GM12878 (cell line): ENCODE data around the gene PPP1R18. TPM values are rescaled to one million over a fixed set of nuclear protein-coding genes. Genes with fewer than 3 reads are reported as not detected.

Source experiments
- BACH1 ChIP-seq: fragments of 450-650 bp; IDR thresholded peaks from 2 replicates; pipeline ENCODE4 v1.6.1; 2017; ENCODE audit warnings: mild to moderate bottlenecking, borderline replicate concordance
- CREB1 ChIP-seq: IDR thresholded peaks from 2 replicates; pipeline ENCODE4 v1.6.1; 2012; ENCODE audit warnings: low read depth, mild to moderate bottlenecking, inconsistent platforms
- ELK1 ChIP-seq: IDR thresholded peaks from 2 replicates; pipeline ENCODE4 v1.6.1; 2012; ENCODE audit warnings: low read depth, low read length, improper control_type of control experiment
- HCFC1 ChIP-seq: fragments of 150-350 bp; IDR thresholded peaks from 2 replicates; pipeline ENCODE4 v1.6.1; 2014; ENCODE audit warnings: low read length
- MTA3 ChIP-seq: IDR thresholded peaks from 2 replicates; pipeline ENCODE4 v1.6.1; 2012; ENCODE audit warnings: low read length, inconsistent platforms, borderline replicate concordance
- PAX8 ChIP-seq: fragments of 450-650 bp; IDR thresholded peaks from 2 replicates; pipeline ENCODE4 v1.6.1; 2017; ENCODE audit warnings: mild to moderate bottlenecking, moderate library complexity
- PBX3 ChIP-seq: IDR thresholded peaks from 2 replicates; pipeline ENCODE4 v1.6.1; 2011; ENCODE audit warnings: mild to moderate bottlenecking, low read depth, low read length, moderate library complexity; ENCODE audit not compliant: insufficient replicate concordance
- RELA ChIP-seq: fragments of 450-650 bp; IDR thresholded peaks from 2 replicates; pipeline ENCODE4 v1.8.0; 2014; ENCODE audit warnings: borderline replicate concordance; ENCODE audit not compliant: partially characterized antibody
- RUNX3 ChIP-seq: IDR thresholded peaks from 2 replicates; pipeline ENCODE4 v1.6.1; 2012; ENCODE audit warnings: low read length, inconsistent platforms
- SPI1 ChIP-seq: IDR thresholded peaks from 2 replicates; pipeline ENCODE4 v1.6.1; 2011; ENCODE audit warnings: low read depth, mild to moderate bottlenecking, low read length, moderate library complexity, borderline replicate concordance; ENCODE audit not compliant: insufficient read depth
- SUPT20H ChIP-seq: IDR thresholded peaks from 2 replicates; pipeline ENCODE4 v1.6.1; 2011; ENCODE audit warnings: low read depth, mild to moderate bottlenecking, low read length, moderate library complexity, borderline replicate concordance; ENCODE audit not compliant: control insufficient read depth
- USF1 ChIP-seq: IDR thresholded peaks from 2 replicates; pipeline ENCODE4 v1.6.1; 2011; ENCODE audit warnings: borderline replicate concordance, low read depth, mild to moderate bottlenecking, moderate library complexity, mixed read lengths, low read length; ENCODE audit not compliant: insufficient read depth; ENCODE audit errors: extremely low read length
- WRNIP1 ChIP-seq: IDR thresholded peaks from 2 replicates; pipeline ENCODE4 v1.6.1; 2011; ENCODE audit warnings: low read depth, low read length, improper control_type of control experiment, borderline replicate concordance
- ZNF687 ChIP-seq: fragments of 450-650 bp; IDR thresholded peaks from 2 replicates; pipeline ENCODE4 v1.6.1; 2017; ENCODE audit warnings: mild to moderate bottlenecking, moderate library complexity
- polyA plus RNA-seq, 11 experiments: library from polyadenylated mRNA; depleted of rRNA in 4 of 11; unstranded in 6 of 11; stranded (reverse) in 5 of 11; fragments of >200 nt; fragmentation: Nextera tagmentation in 4 of 11; fragmentation: Illumina TruSeq in 1 of 11; extraction: Ambion mirVana in 4 of 11; extraction: Trizol in 1 of 11; gene quantifications; 1 replicate in 1 of 11; 2 replicates in 10 of 11; pipeline versions ENCODE4 v1.2.1 to v1.2.3, GENCODE V29; 2011 to 2016; ENCODE audit warnings: inconsistent platforms in 2 of 11, missing spikeins in 2 of 11, low read depth in 1 of 11
- total RNA-seq, 4 experiments: library from RNA; depleted of rRNA in 3 of 4; stranded (reverse); fragments of >200 nt in 3 of 4; fragmentation: Illumina TruSeq in 1 of 4; extraction: Trizol in 1 of 4; gene quantifications; 2 replicates each; pipeline versions ENCODE4 v1.2.1 to v1.2.3, GENCODE V29; 2013 to 2021
- TF ChIP-seq, protein P1 (sequence below): fragments of 450-650 bp; formaldehyde crosslinking; IDR thresholded peaks from 2 replicates; pipeline ENCODE4 v1.5.0; 2022; ENCODE audit warnings: mild to moderate bottlenecking, missing genetic modification characterization

Gene PPP1R18
- total and polyA plus RNA-seq, 10 of the 15 experiments (the other 5 are each of a cell fraction or from before 2014, with no cell fraction given), result 21.0 to 119 (median 52.6) TPM

- no peak for TF ChIP-seq ZNF687
- TF ChIP-seq CREB1, result no peak
- TF ChIP-seq PBX3, result no peak
- TF ChIP-seq USF1, result no peak
- TF ChIP-seq RUNX3, result no peak
- no peak for TF ChIP-seq HCFC1
- TF ChIP-seq WRNIP1, result no peak
- TF ChIP-seq, protein P1, sequence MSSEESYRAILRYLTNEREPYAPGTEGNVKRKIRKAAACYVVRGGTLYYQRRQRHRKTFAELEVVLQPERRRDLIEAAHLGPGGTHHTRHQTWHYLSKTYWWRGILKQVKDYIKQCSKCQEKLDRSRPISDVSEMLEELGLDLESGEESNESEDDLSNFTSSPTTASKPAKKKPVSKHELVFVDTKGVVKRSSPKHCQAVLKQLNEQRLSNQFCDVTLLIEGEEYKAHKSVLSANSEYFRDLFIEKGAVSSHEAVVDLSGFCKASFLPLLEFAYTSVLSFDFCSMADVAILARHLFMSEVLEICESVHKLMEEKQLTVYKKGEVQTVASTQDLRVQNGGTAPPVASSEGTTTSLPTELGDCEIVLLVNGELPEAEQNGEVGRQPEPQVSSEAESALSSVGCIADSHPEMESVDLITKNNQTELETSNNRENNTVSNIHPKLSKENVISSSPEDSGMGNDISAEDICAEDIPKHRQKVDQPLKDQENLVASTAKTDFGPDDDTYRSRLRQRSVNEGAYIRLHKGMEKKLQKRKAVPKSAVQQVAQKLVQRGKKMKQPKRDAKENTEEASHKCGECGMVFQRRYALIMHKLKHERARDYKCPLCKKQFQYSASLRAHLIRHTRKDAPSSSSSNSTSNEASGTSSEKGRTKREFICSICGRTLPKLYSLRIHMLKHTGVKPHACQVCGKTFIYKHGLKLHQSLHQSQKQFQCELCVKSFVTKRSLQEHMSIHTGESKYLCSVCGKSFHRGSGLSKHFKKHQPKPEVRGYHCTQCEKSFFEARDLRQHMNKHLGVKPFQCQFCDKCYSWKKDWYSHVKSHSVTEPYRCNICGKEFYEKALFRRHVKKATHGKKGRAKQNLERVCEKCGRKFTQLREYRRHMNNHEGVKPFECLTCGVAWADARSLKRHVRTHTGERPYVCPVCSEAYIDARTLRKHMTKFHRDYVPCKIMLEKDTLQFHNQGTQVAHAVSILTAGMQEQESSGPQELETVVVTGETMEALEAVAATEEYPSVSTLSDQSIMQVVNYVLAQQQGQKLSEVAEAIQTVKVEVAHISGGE (CRISPR knock-in tag), result no peak
- TF ChIP-seq ELK1, result no peak
- TF ChIP-seq PAX8, result no peak
- no peak for TF ChIP-seq BACH1
- TF ChIP-seq MTA3, result no peak
- TF ChIP-seq SUPT20H, result no peak
- no peak for TF ChIP-seq RELA
- TF ChIP-seq SPI1, result no peak
Observed at GRCh38 chr6:30722280-30723112, 36.1 kb upstream of the PPP1R18 start (continued).
